ENCODE measurements around the gene FHAD1.
"Not testable (repeated sequence)": the region's sequence is repeated elsewhere in the genome, so short reads cannot be mapped to it uniquely, and the experiment has no call there.

DNA sequence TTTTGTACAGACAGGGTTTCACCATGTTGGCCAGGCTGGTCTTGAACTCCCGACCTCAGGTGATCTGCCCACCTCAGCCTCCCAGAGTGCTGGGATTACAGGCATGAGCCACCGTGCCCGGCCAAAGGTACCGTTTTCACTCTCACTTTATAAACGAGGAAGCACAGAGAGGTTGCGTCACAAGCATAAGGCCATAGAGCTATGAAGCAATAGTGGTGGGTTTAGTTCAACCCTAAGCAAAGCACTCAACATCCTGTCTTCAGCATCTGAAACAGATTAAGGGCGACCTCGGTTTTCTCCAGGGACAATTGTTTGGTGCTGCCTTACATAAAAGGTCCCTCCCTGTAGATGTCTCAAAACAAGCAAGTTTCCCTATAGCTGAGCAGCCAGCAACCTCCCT lies 187.7 kb downstream of the FHAD1 start:
- TF ChIP-seq, protein P1, sequence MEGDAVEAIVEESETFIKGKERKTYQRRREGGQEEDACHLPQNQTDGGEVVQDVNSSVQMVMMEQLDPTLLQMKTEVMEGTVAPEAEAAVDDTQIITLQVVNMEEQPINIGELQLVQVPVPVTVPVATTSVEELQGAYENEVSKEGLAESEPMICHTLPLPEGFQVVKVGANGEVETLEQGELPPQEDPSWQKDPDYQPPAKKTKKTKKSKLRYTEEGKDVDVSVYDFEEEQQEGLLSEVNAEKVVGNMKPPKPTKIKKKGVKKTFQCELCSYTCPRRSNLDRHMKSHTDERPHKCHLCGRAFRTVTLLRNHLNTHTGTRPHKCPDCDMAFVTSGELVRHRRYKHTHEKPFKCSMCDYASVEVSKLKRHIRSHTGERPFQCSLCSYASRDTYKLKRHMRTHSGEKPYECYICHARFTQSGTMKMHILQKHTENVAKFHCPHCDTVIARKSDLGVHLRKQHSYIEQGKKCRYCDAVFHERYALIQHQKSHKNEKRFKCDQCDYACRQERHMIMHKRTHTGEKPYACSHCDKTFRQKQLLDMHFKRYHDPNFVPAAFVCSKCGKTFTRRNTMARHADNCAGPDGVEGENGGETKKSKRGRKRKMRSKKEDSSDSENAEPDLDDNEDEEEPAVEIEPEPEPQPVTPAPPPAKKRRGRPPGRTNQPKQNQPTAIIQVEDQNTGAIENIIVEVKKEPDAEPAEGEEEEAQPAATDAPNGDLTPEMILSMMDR (IDR thresholded peaks at IDR 0.05) = not testable (repeated sequence)
- TF ChIP-seq POLR2A (IDR thresholded peaks at IDR 0.05) = not testable (repeated sequence)

Data from thyroid gland (tissue), 4 donors.